ENCODE results near the gene TCF12.

Gene TCF12

GRCh38 chr15:57048930-57049549, 130.6 kb downstream of the TCF12 start:
- no peak for DNase-seq (ENCODE audit: low read depth, low spot score)

DNA sequence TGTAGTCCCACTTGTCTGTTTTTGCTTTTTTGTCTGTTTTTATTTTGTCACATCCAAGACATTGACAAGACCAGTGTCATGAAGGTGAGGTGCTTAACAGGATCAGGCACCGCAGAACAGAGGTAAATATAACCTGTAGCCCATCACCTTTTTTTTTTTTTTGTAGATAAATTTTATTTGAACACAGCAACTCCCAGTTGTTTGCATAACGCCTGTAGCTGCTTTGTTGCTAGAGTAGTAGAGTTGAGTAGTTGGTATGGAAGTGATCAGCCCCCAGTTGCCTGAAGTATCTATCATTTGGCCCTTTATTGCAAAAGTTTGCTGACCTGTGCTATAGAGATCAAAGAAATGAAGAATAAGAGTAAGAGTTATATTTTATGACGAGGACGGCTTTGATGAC, 135.0 kb downstream of the TCF12 start:
- DNase-seq (ENCODE audit: low read depth, low spot score), result no peak

DNA sequence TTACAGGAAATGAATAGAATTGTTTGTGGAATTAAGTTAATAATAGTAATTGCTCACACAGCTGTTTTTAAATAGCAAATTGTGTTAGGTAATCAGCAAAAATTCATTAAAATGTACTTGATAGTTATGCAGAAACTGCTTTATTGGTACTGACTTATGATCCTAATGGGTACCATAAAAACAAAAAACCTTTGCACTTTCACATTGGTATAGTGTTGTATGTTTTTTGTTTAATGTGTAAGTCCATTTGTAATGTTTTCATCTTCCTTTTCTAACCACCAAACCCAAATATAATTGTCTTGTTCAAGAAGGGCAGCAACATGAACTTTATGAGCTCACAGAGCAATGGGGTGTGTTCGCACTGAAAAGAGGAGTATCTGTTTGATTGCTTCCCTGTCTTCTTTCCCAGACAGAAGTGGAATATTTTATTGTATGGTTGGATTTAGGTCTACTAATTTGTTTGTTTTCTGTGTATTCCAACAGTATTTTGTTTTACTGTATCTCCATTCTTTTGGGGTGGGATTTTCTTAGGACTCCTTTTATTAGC, 135.8 kb downstream of the TCF12 start:
- DNase-seq (ENCODE audit: low read depth, low spot score), result no peak

GRCh38 chr15:57056357-57056756, 137.9 kb downstream of the TCF12 start:
- no peak for DNase-seq (ENCODE audit: low read depth, low spot score)

DNA sequence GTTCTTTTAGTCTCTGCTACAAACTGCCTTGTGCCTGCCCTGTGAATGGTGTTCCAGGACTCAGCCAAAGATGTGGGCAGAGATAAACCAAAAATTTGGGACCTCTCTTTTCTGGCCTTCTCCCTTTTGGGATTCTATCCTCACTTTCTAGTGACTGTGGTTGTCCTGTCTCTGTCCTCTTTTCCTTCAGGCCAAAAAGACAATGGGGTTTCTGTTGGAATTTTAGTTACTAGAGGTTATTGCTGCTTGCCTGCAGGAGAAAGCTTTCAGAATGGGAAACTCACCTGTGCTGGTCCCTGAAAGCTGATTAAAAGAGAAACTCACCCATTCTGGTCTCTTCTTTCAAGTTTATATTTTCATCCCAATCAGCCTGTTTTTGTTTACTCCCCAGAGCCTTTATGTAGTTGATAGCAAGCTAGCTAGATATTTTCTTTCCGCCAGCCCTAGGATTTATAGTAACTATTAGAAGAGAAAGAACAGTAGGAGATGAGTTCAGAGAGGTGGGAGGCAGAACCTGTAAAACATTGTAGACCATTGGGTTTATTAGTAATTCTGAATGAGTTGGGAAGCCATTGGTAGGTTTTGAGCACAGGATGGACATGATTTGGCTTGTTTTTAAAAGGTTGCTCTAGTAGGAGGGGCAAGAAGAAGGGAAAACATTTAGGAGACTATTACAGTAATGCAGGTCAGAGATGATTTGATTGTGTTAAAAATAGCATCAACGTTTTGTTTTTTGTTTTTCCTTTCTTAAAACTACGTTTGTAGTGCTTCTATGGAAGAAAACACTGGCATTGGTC, 138.9 kb downstream of the TCF12 start:
- DNase-seq (ENCODE audit: low read depth, low spot score), result no peak

- DNase-seq (ENCODE audit: low read depth, low spot score), result no peak
Observed at GRCh38 chr15:57059026-57059660, 140.7 kb downstream of the TCF12 start.

GRCh38 chr15:57060799-57061198, 142.4 kb downstream of the TCF12 start:
- DNase-seq (ENCODE audit: low read depth, low spot score), result no peak

DNA sequence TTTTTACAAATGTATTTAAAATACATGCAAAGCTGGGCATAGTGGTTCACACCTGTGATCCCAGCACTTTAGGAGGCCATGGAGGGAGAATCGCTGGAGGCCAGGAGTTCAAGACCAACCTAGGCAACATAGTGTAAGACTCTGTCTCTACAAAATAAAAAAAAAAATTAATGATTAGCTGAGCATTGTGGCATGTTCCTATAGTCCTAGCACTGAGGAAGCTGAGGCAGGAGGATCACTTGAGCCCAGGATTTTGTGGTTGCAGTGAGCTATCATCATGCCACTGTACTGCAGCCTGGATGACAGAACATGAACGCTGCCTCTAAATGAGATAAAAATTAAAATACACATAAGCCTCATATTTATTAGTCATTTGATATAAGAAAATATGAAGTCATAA, 142.8 kb downstream of the TCF12 start:
- no peak for DNase-seq (ENCODE audit: low read depth, low spot score)

GRCh38 chr15:57061696-57062095, 143.3 kb downstream of the TCF12 start:
- no peak for DNase-seq (ENCODE audit: low read depth, low spot score)

DNA sequence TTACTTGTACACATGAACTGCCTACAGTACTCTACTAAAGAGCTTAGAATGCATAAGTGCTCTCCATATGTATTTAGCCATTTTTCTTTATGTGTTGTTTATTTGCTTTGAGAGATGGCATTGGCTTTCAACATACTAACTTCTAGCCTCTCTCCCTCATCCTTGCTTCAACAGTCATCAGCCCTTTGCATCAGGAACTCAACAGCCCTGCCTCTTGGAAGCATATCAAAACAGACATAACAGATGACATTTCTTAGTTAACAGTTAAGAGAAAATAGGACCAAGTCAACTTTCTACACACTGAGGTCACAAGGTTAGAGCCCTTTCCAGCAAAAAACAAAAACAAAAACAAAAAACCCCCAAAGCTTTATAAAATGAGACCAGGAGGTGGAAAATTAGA, 145.6 kb downstream of the TCF12 start:
- DNase-seq (ENCODE audit: low read depth, low spot score), result no peak

GRCh38 chr15:57069423-57069822, 151.0 kb downstream of the TCF12 start:
- no peak for DNase-seq (ENCODE audit: low read depth, low spot score)

DNA sequence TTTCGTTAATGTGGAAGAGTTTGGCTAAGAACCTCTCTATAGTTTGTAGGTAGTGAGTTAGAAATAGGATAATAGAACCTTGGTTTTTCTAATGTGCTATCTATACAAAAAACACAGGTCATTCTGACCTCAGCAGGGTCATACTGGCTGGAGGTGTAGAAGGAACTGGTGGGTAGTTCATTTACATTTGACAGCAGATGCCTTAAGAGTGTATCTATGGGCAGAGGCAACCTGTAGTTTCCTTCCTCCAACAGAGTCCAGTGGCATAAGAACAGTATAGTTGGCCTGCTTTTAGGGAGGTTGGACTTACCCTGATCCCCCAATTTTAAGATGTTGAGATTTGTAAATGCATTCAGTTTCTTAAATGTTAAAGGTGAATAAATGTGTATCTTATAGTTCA, 152.2 kb downstream of the TCF12 start:
- DNase-seq (ENCODE audit: low read depth, low spot score), result no peak

DNA sequence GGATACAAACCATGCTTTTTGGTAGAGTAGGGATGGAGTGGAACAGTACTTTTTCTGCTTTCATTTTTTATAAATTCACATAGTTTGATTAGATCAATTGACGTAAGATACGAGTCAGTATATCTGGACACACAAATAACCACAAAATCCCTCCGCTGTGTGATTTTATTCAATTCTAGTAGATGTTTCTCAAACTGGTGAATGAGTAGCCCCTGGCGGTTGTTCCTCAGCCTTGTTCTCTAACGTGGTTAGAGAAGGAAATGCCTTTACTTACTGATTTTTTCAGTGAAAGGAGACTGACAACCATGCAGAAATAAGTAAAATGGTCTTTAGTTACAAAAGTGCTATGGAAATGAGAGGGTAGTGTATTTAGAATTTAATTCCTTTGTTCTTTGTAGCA, 161.0 kb downstream of the TCF12 start:
- DNase-seq (ENCODE audit: low read depth, low spot score), result no peak

- DNase-seq (ENCODE audit: low read depth, low spot score), result no peak
Observed at GRCh38 chr15:57079931-57080620, 161.6 kb downstream of the TCF12 start.

DNA sequence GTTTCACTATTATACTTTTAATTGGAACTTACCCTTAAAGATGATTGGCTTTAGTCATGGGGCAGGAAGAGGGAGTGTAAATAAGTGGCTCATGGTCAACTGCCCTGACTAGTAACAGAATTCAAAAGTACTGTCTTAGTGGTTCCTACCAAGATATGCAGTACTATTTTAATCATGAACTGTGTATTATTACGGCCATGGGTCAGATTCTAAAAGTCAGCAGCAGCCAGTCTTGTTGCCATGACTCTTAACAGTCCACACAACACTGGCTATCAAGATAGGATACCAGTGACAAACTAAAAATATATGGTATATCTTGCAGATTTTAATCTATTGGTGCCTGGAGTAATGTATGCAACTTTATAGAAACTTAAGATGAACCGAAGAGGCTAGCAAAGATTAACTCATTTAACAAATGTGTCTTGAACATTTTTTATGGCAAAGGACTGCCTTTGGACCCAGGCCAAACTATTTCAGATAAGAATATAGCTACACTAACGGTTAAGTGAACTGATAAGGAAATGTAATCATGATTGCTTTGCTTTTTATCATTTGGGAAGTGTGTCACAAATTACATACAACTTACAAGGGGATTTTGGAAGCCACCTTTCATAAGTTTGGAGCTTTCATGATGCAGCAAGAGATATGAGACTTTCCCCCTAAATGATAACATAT, 163.7 kb downstream of the TCF12 start:
- no peak for DNase-seq (ENCODE audit: low read depth, low spot score)

DNA sequence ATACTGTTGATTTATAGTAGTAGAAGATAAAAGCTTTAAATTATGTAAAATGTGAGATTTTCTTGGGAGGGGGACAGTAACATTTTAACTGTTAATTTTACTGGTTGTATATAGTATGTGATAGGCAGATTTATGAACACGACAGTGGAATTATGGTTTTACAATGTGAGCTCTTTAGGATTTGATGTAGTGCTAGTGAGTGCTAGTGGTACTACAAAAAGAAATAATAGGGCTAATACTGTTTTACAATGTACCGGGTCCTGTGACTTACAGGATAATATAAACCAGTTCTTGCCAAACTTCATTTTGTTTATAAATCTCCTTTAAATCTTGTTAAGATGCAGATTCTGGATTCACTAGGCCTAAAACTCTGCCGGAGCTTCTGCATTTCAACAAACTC, 165.7 kb downstream of the TCF12 start:
- no peak for DNase-seq (ENCODE audit: low read depth, low spot score)

DNA sequence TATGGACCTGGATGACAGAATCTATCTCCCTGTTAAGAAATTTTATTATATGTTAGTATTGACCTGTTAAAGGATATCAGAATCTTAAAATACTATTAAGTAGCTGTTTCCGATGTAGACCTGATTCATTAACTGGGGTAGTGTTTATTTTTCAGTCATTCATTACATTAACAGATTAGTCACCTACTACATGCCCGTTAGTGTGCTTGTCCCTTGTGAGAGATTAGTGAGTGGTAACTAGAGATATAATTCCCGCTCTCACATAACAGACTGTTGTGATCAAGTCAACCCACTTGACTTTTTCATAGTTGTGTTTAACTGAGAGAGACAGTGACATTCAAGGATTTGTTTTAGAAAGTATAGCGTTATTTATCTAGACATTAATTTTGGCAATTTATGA, 166.8 kb downstream of the TCF12 start:
- no peak for DNase-seq (ENCODE audit: low read depth, low spot score)

GRCh38 chr15:57086857-57087427, 168.5 kb downstream of the TCF12 start:
- no peak for DNase-seq (ENCODE audit: low read depth, low spot score)

- DNase-seq (ENCODE audit: low read depth, low spot score), result no peak
Observed at GRCh38 chr15:57089815-57090495, 171.5 kb downstream of the TCF12 start.

DNA sequence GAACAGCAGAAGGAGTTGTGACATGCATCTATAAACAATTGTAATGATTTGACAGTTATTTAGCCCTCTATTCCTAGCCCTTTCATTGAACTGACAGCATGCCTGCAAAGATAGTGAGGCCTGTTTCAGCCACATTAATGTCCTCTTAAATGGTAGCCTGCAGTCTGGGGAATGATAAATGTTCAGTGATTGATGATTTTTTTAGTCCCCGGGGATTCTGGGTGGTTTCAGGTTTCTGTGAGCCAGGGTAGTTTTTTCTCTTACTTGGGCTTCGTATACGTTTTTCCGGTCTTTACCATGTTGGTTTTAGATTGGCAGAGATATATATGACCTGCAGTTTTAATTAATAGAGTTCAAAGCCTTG, 172.0 kb downstream of the TCF12 start:
- no peak for DNase-seq (ENCODE audit: low read depth, low spot score)

GRCh38 chr15:57091636-57092035, 173.2 kb downstream of the TCF12 start:
- no peak for DNase-seq (ENCODE audit: low read depth, low spot score)
